K562 (cell line): ENCODE data around the gene CCDC97. TPM values are rescaled to one million over a fixed set of nuclear protein-coding genes. Genes with fewer than 3 reads are reported as not detected.

ENCODE experiments used
- ARID1B ChIP-seq: fragments of 450-650 bp; IDR thresholded peaks from 2 replicates; pipeline ENCODE4 v1.6.1; 2016; ENCODE audit warnings: antibody characterized with exemption, mild to moderate bottlenecking, inconsistent platforms
- ATF1 ChIP-seq, 2 experiments: fragments of 450-650 bp in 1 of 2; IDR thresholded peaks; 2 replicates each; pipeline ENCODE4 v1.6.1; 2016; ENCODE audit warnings: missing compliant biosample characterization in 1 of 2, missing genetic modification characterization in 1 of 2
- ATF7 ChIP-seq: fragments of 450-650 bp; IDR thresholded peaks from 2 replicates; pipeline ENCODE4 v1.7.1; 2014; ENCODE audit warnings: mild to moderate bottlenecking, moderate library complexity
- BRD4 ChIP-seq: fragments of 200-600 bp; sonication (generic); IDR thresholded peaks from 2 replicates; pipeline ENCODE4 v1.6.1; 2017; ENCODE audit warnings: inconsistent platforms
- CREM ChIP-seq: IDR thresholded peaks from 2 replicates; pipeline ENCODE4 v1.6.1; 2014; ENCODE audit warnings: antibody characterized with exemption, low read depth
- GABPA ChIP-seq: fragments of 200-800 bp; sonication (Bioruptor generic); conservative IDR thresholded peaks from 2 replicates; pipeline ENCODE4 v1.6.1; 2016; ENCODE audit warnings: low read depth, missing genetic modification characterization, missing compliant biosample characterization
- HES1 ChIP-seq: fragments of 450-650 bp; IDR thresholded peaks from 2 replicates; pipeline ENCODE4 v1.6.1; 2016; ENCODE audit warnings: low read depth, mild to moderate bottlenecking, moderate library complexity
- KLF16 ChIP-seq: IDR thresholded peaks from 2 replicates; pipeline ENCODE4 v1.6.1; 2016; ENCODE audit warnings: antibody characterized with exemption
- LCOR ChIP-seq: sonication (generic); formaldehyde crosslinking; IDR thresholded peaks from 2 replicates; pipeline ENCODE4 v1.8.0; 2022; ENCODE audit warnings: mild to moderate bottlenecking, missing genetic modification reagents
- MTA3 ChIP-seq: fragments of 450-650 bp; formaldehyde crosslinking; IDR thresholded peaks from 2 replicates; pipeline ENCODE4 v1.6.1; 2017; ENCODE audit warnings: mild to moderate bottlenecking, borderline replicate concordance
- POLR2G ChIP-seq: fragments of 200-400 bp; formaldehyde crosslinking; IDR thresholded peaks from 2 replicates; pipeline ENCODE4 v1.6.1; 2017; ENCODE audit warnings: low read depth, mild to moderate bottlenecking, antibody characterized with exemption, low read length, moderate library complexity
- SP1 ChIP-seq: sonication (generic); formaldehyde crosslinking; IDR thresholded peaks from 2 replicates; pipeline ENCODE4 v1.8.1; 2022; ENCODE audit warnings: mild to moderate bottlenecking, missing genetic modification reagents
- TEAD4 ChIP-seq, 2 experiments: sonication (generic) in 1 of 2; formaldehyde crosslinking in 1 of 2; IDR thresholded peaks; 2 replicates each; pipeline versions ENCODE4 v1.6.1 to v1.8.0; 2012 to 2022; ENCODE audit warnings: borderline replicate concordance in 1 of 2, inconsistent platforms in 1 of 2, low read length in 1 of 2, mild to moderate bottlenecking in 1 of 2, missing genetic modification reagents in 1 of 2
- THRB ChIP-seq: fragments of 450-650 bp; formaldehyde crosslinking; conservative IDR thresholded peaks from 2 replicates; pipeline ENCODE4 v1.4.0; 2022; ENCODE audit warnings: mild to moderate bottlenecking, missing genetic modification characterization
- VEZF1 ChIP-seq: fragments of 200-800 bp; sonication (Bioruptor generic); IDR thresholded peaks from 2 replicates; pipeline ENCODE4 v1.6.1; 2017; ENCODE audit warnings: missing genetic modification characterization, missing compliant biosample characterization
- ZBTB7A ChIP-seq: IDR thresholded peaks from 2 replicates; pipeline ENCODE4 v1.6.1; 2011; ENCODE audit warnings: low read depth, mild to moderate bottlenecking, low read length, moderate library complexity, borderline replicate concordance; ENCODE audit not compliant: control insufficient read depth
- ZNF384 ChIP-seq: IDR thresholded peaks from 2 replicates; pipeline ENCODE4 v1.6.1; 2012; ENCODE audit warnings: low read depth, low read length, improper control_type of control experiment
- ZNF592 ChIP-seq: fragments of 450-650 bp; IDR thresholded peaks from 2 replicates; pipeline ENCODE4 v1.6.1; 2017; ENCODE audit warnings: antibody characterized with exemption, mild to moderate bottlenecking
- polyA plus RNA-seq, 8 experiments: library from polyadenylated mRNA; depleted of rRNA in 4 of 8; stranded (reverse) in 5 of 8; unstranded in 3 of 8; fragments of >200 nt; fragmentation: Nextera tagmentation in 2 of 8; fragmentation: Illumina TruSeq in 1 of 8; extraction: Ambion mirVana in 2 of 8; extraction: Trizol in 1 of 8; gene quantifications; 2 replicates each; pipeline versions ENCODE4 v1.2.1 to v1.2.3, GENCODE V29; 2011 to 2014; ENCODE audit warnings: inconsistent platforms in 1 of 8, missing spikeins in 1 of 8
- total RNA-seq, 7 experiments: library from RNA; depleted of rRNA in 6 of 7; stranded (reverse); fragments of >200 nt in 6 of 7; fragmentation: Illumina TruSeq in 2 of 7; extraction: Trizol in 2 of 7; gene quantifications; 2 replicates each; pipeline versions ENCODE4 v1.2.1 to v1.2.3, GENCODE V29; 2011 to 2021; ENCODE audit warnings: low replicate concordance in 1 of 7
- TF ChIP-seq, protein P1 (sequence below): fragments of 450-650 bp; formaldehyde crosslinking; IDR thresholded peaks from 2 replicates; pipeline ENCODE4 v1.4.0; 2020; ENCODE audit warnings: mild to moderate bottlenecking

Gene CCDC97
- total and polyA plus RNA-seq, 9 of the 15 experiments (the other 6 are each of a cell fraction or from before 2014, with no cell fraction given) = 0.60 to 16.5 (median 7.0) TPM

- no peak for TF ChIP-seq GABPA (tag)
- TF ChIP-seq THRB (CRISPR knock-in tag) = no peak
- TF ChIP-seq ARID1B = peak; percentile 51
- no peak for TF ChIP-seq HES1
- 0 out of 2 replicates have a peak, but pooled peaks have one; percentile 6 for TF ChIP-seq ZNF384
- TF ChIP-seq ZBTB7A = peak; percentile 59
- TF ChIP-seq CREM = peak; percentile 96
- TF ChIP-seq ZNF592 = peak; percentile 69; the same call in 1 of the 2 replicates
- TF ChIP-seq BRD4 = no peak
- peak; percentile 42; the same call in 1 of the 2 replicates for TF ChIP-seq MTA3
- peak; percentile 70 for TF ChIP-seq VEZF1 (CRISPR knock-in tag)
- TF ChIP-seq POLR2G = peak; percentile 39; the same call in 1 of the 2 replicates
- TF ChIP-seq ATF7 = peak; percentile 91
- TF ChIP-seq, protein P1, sequence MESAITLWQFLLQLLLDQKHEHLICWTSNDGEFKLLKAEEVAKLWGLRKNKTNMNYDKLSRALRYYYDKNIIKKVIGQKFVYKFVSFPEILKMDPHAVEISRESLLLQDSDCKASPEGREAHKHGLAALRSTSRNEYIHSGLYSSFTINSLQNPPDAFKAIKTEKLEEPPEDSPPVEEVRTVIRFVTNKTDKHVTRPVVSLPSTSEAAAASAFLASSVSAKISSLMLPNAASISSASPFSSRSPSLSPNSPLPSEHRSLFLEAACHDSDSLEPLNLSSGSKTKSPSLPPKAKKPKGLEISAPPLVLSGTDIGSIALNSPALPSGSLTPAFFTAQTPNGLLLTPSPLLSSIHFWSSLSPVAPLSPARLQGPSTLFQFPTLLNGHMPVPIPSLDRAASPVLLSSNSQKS (CRISPR knock-in tag) = no peak
- peak; percentile 92 for TF ChIP-seq TEAD4 (IDR thresholded peaks at IDR 0.05; ENCODE audit: low read length)
- TF ChIP-seq TEAD4 (CRISPR knock-in tag; IDR thresholded peaks at IDR 0.05; ENCODE audit: borderline replicate concordance) = peak; percentile 98
- TF ChIP-seq SP1 = peak; percentile 53; the same call in 1 of the 2 replicates
- TF ChIP-seq KLF16 = peak; percentile 44; the same call in 1 of the 2 replicates
- 0 out of 2 replicates have a peak, but pooled peaks have one; percentile 22 for TF ChIP-seq LCOR (CRISPR knock-in tag)
- TF ChIP-seq ATF1 (CRISPR knock-in tag; IDR thresholded peaks at IDR 0.05) = peak; percentile 68
- peak; percentile 96 for TF ChIP-seq ATF1 (tag; IDR thresholded peaks at IDR 0.05)
Observed at GRCh38 chr19:41321600-41322270, 11.8 kb downstream of the CCDC97 start (continued).
